Measurements from ENCODE around the gene PPP2R2C. TPM values are rescaled to one million over a fixed set of nuclear protein-coding genes. Genes with fewer than 3 reads are reported as not detected.

Gene PPP2R2C
- total RNA-seq, 1 donor from 2014 or later: not detected

- Histone ChIP-seq H3K9me3 (ENCODE audit: control insufficient read depth in 3 of 3, low read length in 3 of 3) (no peaks in the 10 kb centered on the region), H3K36me3 (ENCODE audit: control insufficient read depth in 3 of 3, insufficient read depth in 3 of 3, low read length in 3 of 3) (no peaks in the 10 kb centered on the region), H3K4me1 (ENCODE audit: control insufficient read depth in 3 of 3, insufficient read depth in 3 of 3, low read length in 3 of 3) (no peaks in the 10 kb centered on the region), H3K27ac (ENCODE audit: low read depth, low read length) (no peak overlapping the region), H3K4me3 (ENCODE audit: low read length in 3 of 3) (no peak overlapping the region), H3K27me3 (ENCODE audit: control insufficient read depth in 3 of 3, insufficient read depth in 3 of 3, low read length in 3 of 3) (peaks cover 28 to 52% (median 40%) of the 10 kb centered on the region in 3 donors), H3K9ac (ENCODE audit: low read depth in 1 of 3, low read length in 3 of 3) (no peak overlapping the region)
Measured at GRCh38 chr4:6395466-6396228, 76.8 kb downstream of the PPP2R2C start.

- Histone ChIP-seq H3K36me3 (ENCODE audit: control insufficient read depth in 3 of 3, insufficient read depth in 3 of 3, low read length in 3 of 3) (no peaks in the 10 kb centered on the region), H3K9ac (ENCODE audit: low read depth in 1 of 3, low read length in 3 of 3) (no peak overlapping the region), H3K4me1 (ENCODE audit: control insufficient read depth in 3 of 3, insufficient read depth in 3 of 3, low read length in 3 of 3) (no peaks in the 10 kb centered on the region)
Measured at GRCh38 chr4:6394671-6395081, 77.7 kb downstream of the PPP2R2C start.

GRCh38 chr4:6393544-6394475, 78.6 kb downstream of the PPP2R2C start:
- Histone ChIP-seq H3K27ac (ENCODE audit: low read depth, low read length) (no peak overlapping the region), H3K9ac (ENCODE audit: low read depth in 1 of 3, low read length in 3 of 3) (no peak overlapping the region), H3K4me1 (ENCODE audit: control insufficient read depth in 3 of 3, insufficient read depth in 3 of 3, low read length in 3 of 3) (no peaks in the 10 kb centered on the region), H3K27me3 (ENCODE audit: control insufficient read depth in 3 of 3, insufficient read depth in 3 of 3, low read length in 3 of 3) (peaks cover 25 to 49% (median 36%) of the 10 kb centered on the region in 3 donors), H3K36me3 (ENCODE audit: control insufficient read depth in 3 of 3, insufficient read depth in 3 of 3, low read length in 3 of 3) (no peaks in the 10 kb centered on the region), H3K9me3 (ENCODE audit: control insufficient read depth in 3 of 3, low read length in 3 of 3) (no peaks in the 10 kb centered on the region), H3K4me3 (ENCODE audit: low read length in 3 of 3) (no peak overlapping the region)

More at GRCh38 chr4:6394671-6395081, 77.7 kb downstream of the PPP2R2C start:
- no peak overlapping the region for H3K4me3 ChIP-seq (ENCODE audit: low read length in 3 of 3)
- peaks cover 22 to 52% (median 40%) of the 10 kb centered on the region in 3 donors for H3K27me3 ChIP-seq (ENCODE audit: control insufficient read depth in 3 of 3, insufficient read depth in 3 of 3, low read length in 3 of 3)
- no peak overlapping the region for H3K27ac ChIP-seq (ENCODE audit: low read depth, low read length)
- H3K9me3 ChIP-seq (ENCODE audit: control insufficient read depth in 3 of 3, low read length in 3 of 3): no peaks in the 10 kb centered on the region

- Histone ChIP-seq H3K4me3 (ENCODE audit: low read length in 3 of 3) (no peak overlapping the region), H3K27ac (ENCODE audit: low read depth, low read length) (no peak overlapping the region), H3K27me3 (ENCODE audit: control insufficient read depth in 3 of 3, insufficient read depth in 3 of 3, low read length in 3 of 3) (peaks cover 31 to 43% (median 31%) of the 10 kb centered on the region in 3 donors), H3K9me3 (ENCODE audit: control insufficient read depth in 3 of 3, low read length in 3 of 3) (no peaks in the 10 kb centered on the region), H3K4me1 (ENCODE audit: control insufficient read depth in 3 of 3, insufficient read depth in 3 of 3, low read length in 3 of 3) (no peaks in the 10 kb centered on the region), H3K9ac (ENCODE audit: low read depth in 1 of 3, low read length in 3 of 3) (no peak overlapping the region), H3K36me3 (ENCODE audit: control insufficient read depth in 3 of 3, insufficient read depth in 3 of 3, low read length in 3 of 3) (no peaks in the 10 kb centered on the region)
Measured at GRCh38 chr4:6393066-6393465, 79.3 kb downstream of the PPP2R2C start.

- Histone ChIP-seq H3K27me3 (ENCODE audit: control insufficient read depth in 3 of 3, insufficient read depth in 3 of 3, low read length in 3 of 3) (peaks cover 29 to 42% (median 31%) of the 10 kb centered on the region in 3 donors), H3K4me1 (ENCODE audit: control insufficient read depth in 3 of 3, insufficient read depth in 3 of 3, low read length in 3 of 3) (no peaks in the 10 kb centered on the region), H3K27ac (ENCODE audit: low read depth, low read length) (no peak overlapping the region), H3K4me3 (ENCODE audit: low read length in 3 of 3) (no peak overlapping the region), H3K9ac (ENCODE audit: low read depth in 1 of 3, low read length in 3 of 3) (no peak overlapping the region), H3K36me3 (ENCODE audit: control insufficient read depth in 3 of 3, insufficient read depth in 3 of 3, low read length in 3 of 3) (no peaks in the 10 kb centered on the region), H3K9me3 (ENCODE audit: control insufficient read depth in 3 of 3, low read length in 3 of 3) (no peaks in the 10 kb centered on the region)
Measured at GRCh38 chr4:6392407-6392806, 80.0 kb downstream of the PPP2R2C start.

GRCh38 chr4:6391852-6392188, 80.6 kb downstream of the PPP2R2C start:
- H3K9me3 ChIP-seq (ENCODE audit: control insufficient read depth in 3 of 3, low read length in 3 of 3): no peaks in the 10 kb centered on the region
- no peaks in the 10 kb centered on the region for H3K4me1 ChIP-seq (ENCODE audit: control insufficient read depth in 3 of 3, insufficient read depth in 3 of 3, low read length in 3 of 3)
- H3K36me3 ChIP-seq (ENCODE audit: control insufficient read depth in 3 of 3, insufficient read depth in 3 of 3, low read length in 3 of 3): no peaks in the 10 kb centered on the region
- H3K4me3 ChIP-seq (ENCODE audit: low read length in 3 of 3): no peak overlapping the region
- no peak overlapping the region for H3K27ac ChIP-seq (ENCODE audit: low read depth, low read length)
- peaks cover 23 to 36% (median 25%) of the 10 kb centered on the region in 3 donors for H3K27me3 ChIP-seq (ENCODE audit: control insufficient read depth in 3 of 3, insufficient read depth in 3 of 3, low read length in 3 of 3)
- no peak overlapping the region for H3K9ac ChIP-seq (ENCODE audit: low read depth in 1 of 3, low read length in 3 of 3)

GRCh38 chr4:6391186-6391851, 81.1 kb downstream of the PPP2R2C start:
- Histone ChIP-seq H3K4me1 (ENCODE audit: control insufficient read depth in 3 of 3, insufficient read depth in 3 of 3, low read length in 3 of 3) (no peaks in the 10 kb centered on the region), H3K27me3 (ENCODE audit: control insufficient read depth in 3 of 3, insufficient read depth in 3 of 3, low read length in 3 of 3) (peaks cover 20 to 31% (median 25%) of the 10 kb centered on the region in 3 donors), H3K27ac (ENCODE audit: low read depth, low read length) (no peak overlapping the region), H3K9me3 (ENCODE audit: control insufficient read depth in 3 of 3, low read length in 3 of 3) (no peaks in the 10 kb centered on the region), H3K4me3 (ENCODE audit: low read length in 3 of 3) (no peak overlapping the region), H3K36me3 (ENCODE audit: control insufficient read depth in 3 of 3, insufficient read depth in 3 of 3, low read length in 3 of 3) (no peaks in the 10 kb centered on the region), H3K9ac (ENCODE audit: low read depth in 1 of 3, low read length in 3 of 3) (no peak overlapping the region)

GRCh38 chr4:6390356-6390755, 82.1 kb downstream of the PPP2R2C start:
- Histone ChIP-seq H3K27me3 (ENCODE audit: control insufficient read depth in 3 of 3, insufficient read depth in 3 of 3, low read length in 3 of 3) (peaks cover 14 to 26% (median 21%) of the 10 kb centered on the region in 3 donors), H3K9ac (ENCODE audit: low read depth in 1 of 3, low read length in 3 of 3) (no peak overlapping the region), H3K36me3 (ENCODE audit: control insufficient read depth in 3 of 3, insufficient read depth in 3 of 3, low read length in 3 of 3) (no peaks in the 10 kb centered on the region), H3K4me1 (ENCODE audit: control insufficient read depth in 3 of 3, insufficient read depth in 3 of 3, low read length in 3 of 3) (no peaks in the 10 kb centered on the region), H3K4me3 (ENCODE audit: low read length in 3 of 3) (no peak overlapping the region), H3K27ac (ENCODE audit: low read depth, low read length) (no peak overlapping the region), H3K9me3 (ENCODE audit: control insufficient read depth in 3 of 3, low read length in 3 of 3) (no peaks in the 10 kb centered on the region)

GRCh38 chr4:6389142-6389825, 83.1 kb downstream of the PPP2R2C start:
- Histone ChIP-seq H3K9ac (ENCODE audit: low read depth in 1 of 3, low read length in 3 of 3) (no peak overlapping the region), H3K4me3 (ENCODE audit: low read length in 3 of 3) (no peak overlapping the region), H3K27ac (ENCODE audit: low read depth, low read length) (no peak overlapping the region), H3K4me1 (ENCODE audit: control insufficient read depth in 3 of 3, insufficient read depth in 3 of 3, low read length in 3 of 3) (no peaks in the 10 kb centered on the region), H3K36me3 (ENCODE audit: control insufficient read depth in 3 of 3, insufficient read depth in 3 of 3, low read length in 3 of 3) (no peaks in the 10 kb centered on the region), H3K27me3 (ENCODE audit: control insufficient read depth in 3 of 3, insufficient read depth in 3 of 3, low read length in 3 of 3) (peaks cover 17 to 30% (median 29%) of the 10 kb centered on the region in 3 donors), H3K9me3 (ENCODE audit: control insufficient read depth in 3 of 3, low read length in 3 of 3) (no peaks in the 10 kb centered on the region)

All from skeletal muscle tissue (tissue), 4 donors.